GM12801 (cell line): ENCODE data around the gene CASQ1.

Source experiments
- CTCF ChIP-seq: IDR thresholded peaks from one replicate; pipeline ENCODE4 v1.5.1; 2011; ENCODE audit warnings: control low read depth; ENCODE audit not compliant: insufficient read length; ENCODE audit errors: extremely low read depth

The CASQ1 gene

DNA sequence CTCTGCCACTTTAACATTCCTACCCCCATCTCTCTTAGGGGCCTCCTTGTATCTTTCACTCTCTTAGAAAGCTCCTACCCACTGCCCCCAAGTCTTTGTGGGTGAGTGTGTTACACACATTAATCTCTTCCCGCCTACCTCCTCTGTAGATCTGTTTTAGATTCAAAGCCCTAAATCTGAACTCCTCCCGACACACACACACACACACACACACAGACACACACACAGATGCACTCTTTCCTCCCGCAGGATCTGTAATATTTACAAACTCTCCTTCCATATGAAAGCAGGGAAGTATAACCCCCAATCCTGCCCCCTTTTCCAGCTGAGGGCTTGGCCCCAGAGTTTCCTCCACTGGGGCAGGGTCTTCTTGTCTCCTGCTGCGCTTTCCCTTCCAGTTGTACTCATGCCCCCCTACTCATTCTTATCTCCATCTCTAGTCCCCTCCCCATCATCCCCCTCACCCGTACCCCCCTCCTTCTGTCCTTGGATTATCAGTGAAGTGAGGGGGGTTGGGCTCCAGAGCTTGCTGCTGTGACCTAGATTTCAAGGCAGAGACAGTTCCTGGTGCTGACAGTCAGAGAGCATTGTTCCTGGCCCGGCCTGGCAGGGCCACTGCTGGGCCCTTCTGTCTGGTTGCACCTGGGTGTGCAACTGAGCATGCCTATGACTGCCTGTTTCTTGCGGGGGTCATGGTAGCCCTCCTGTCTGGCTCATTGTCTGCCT, 19.1 kb downstream of the CASQ1 start:
- no peak for TF ChIP-seq CTCF

DNA sequence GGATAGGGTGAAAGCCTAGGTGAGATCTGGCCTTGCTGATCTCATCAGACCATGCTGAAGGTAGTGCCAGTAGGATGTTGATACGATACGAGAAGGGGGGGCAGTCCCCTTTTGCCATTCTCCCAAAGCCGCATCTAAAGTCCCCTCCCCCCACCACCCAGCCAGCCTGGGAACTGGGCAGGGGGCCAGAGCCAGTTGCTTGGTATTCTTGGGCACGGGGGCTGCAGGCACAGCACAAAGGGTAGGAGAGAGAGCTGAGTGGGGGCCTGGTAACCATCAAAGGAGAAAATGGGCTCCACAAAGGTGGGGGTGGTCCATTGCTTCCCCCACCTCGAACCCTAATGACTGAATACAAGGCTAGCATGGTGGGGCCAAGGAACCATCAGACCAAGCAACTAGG, 20.2 kb downstream of the CASQ1 start:
- no peak for TF ChIP-seq CTCF

- no peak for TF ChIP-seq CTCF
These were observed 20.8 kb downstream of the CASQ1 start for GRCh38 chr1:160211046-160211790.

DNA sequence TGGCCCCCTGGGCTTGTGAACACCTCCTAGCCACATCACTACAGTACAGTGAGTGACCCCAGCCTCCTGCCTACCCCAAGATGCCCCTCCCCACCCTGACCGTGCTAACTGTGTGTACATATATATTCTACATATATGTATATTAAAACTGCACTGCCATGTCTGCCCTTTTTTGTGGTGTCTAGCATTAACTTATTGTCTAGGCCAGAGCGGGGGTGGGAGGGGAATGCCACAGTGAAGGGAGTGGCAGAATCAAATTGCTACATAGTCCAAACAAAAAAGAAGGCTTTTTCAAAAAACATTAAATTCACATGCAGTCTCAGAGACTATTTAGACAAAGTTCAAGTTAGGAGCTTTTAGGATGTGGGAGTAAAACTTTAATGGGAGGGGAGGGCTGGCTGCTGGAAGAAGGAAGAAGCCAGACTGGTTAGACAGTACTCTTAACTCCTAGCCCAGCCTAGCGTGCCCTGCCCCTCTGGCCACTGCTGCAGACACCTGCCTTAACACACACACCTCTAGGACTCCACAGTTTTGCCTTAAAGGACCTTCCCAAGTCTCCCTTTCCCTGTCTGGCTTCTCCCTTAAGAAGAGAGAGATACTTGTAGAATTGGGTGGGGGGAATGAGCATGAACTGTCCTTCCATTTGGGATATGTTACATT, 24.2 kb downstream of the CASQ1 start:
- no peak for TF ChIP-seq CTCF

DNA sequence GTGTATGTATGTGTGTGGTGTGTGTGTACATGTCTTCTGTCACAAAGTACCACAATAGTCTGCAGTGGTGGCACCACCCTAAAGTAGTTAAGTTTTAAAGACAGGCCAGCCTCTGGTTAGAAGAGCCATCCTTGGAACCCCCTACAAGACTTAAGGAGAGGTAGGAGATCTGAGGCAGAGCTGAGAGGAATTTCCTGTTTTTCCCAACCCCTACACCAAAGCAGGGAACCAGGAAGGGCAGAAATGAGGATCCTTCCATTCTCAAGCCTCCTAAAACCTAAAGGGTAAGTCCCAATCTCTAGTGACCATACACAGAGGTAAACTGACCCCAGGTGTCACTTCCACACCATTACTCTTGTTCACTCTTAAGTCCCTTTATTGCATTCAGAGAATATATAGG, 25.9 kb downstream of the CASQ1 start:
- TF ChIP-seq CTCF: no peak

DNA sequence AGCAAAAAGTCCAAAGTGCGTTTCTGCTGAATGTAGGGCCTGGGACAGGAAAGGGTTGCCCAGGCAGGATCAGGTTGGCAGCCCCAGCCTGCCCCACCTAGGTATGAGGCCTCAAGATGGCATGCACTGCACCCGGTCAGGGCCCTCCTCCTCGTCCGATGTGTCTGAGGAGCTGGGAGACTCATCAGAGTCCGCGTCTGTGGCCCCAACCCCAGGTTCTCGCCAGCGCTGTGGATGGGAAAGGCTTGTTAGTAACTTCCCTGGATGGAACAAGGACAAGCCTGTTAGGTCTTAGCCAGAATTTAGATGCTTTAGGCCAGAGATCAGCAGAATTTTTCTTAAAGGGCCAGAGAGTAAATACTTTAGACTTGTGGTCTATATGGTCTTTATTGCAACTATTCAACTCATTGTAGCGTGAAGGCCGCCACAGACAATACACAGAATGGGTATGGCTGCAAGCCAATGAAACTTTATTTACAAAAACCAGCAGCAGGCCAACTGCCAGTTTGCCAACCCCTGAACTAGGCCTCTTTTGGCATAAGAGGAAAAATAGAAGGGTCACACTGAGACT, 27.2 kb downstream of the CASQ1 start:
- TF ChIP-seq CTCF: no peak

GRCh38 chr1:160219062-160219929, 28.9 kb downstream of the CASQ1 start:
- TF ChIP-seq CTCF: no peak
